Measurements from ENCODE around the gene MMP24OS. TPM values are rescaled to one million over a fixed set of nuclear protein-coding genes. Genes with fewer than 3 reads are reported as not detected.
A peak's percentile ranks its signal among the peaks of the same experiment; 100 is the strongest.

MMP24OS gene
- total RNA-seq, 1 experiment from 2014 or later, result 59.6 TPM

DNA sequence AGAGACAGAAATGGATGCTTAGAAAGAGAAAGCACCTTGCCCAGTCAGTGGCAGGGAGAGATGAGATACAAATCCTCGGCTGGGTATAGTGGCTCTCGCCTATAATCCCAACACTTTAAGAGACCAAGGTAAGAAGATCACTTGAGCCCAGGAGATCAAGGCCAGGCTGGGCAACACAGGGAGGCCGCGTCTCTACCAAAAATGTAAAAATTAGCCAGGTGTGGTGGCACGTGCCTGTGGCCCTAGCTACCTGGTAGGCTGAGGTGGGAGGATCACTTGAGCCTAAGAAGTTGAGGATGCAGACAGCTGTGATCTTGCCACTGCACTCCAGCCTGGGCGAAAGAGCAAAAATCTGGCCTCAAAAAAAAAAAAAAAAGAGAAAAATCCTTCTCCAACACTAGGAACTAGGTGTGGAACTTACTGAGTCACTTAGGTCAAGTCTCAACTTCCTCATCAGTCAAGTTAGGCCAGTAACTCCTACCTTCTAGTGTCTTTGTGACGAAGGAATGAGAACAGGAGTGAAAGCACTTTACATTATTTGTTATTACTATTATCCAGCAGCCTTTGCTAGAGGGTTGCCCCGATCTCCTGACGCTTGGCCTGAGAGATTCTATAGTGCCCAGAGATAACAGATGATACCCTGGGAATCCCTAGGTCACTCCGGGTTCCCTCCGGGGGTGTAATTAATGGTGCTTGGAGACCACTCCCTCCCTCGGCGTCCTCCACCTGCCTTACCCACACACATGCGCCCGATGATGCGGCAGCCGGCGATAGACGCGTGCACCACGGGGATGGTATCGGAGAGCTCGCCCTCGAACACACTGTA is 5.7 kb upstream of the MMP24OS start:
- Histone ChIP-seq H3K9ac (ENCODE audit: low read length) (peak overlapping the region; percentile 98), H3K4me3 (replicated peaks in 1 of 2; ENCODE audit: low read depth in 1 of 2, low read length in 2 of 2) (peak overlapping the region; percentile 96 to 100), H3K79me2 (ENCODE audit: insufficient read depth, low read length) (peaks cover 56% of the 10 kb centered on the region), H3K36me3 (ENCODE audit: control insufficient read depth in 1 of 2, insufficient read depth in 2 of 2, low read length in 2 of 2) (peaks cover 17 to 35% of the 10 kb centered on the region in 2 experiments), H3K4me2 (ENCODE audit: low read length) (peak overlapping the region; percentile 84), H3K9me3 (ENCODE audit: control insufficient read depth in 1 of 2, insufficient read depth in 1 of 2, low read depth in 1 of 2, low read length in 2 of 2) (no peaks in the 10 kb centered on the region), H4K20me1 (ENCODE audit: insufficient read depth) (no peaks in the 10 kb centered on the region), H3K27me3 (ENCODE audit: insufficient read depth, low read length) (no peaks in the 10 kb centered on the region), H3K27ac (ENCODE audit: low read depth, low read length) (peak overlapping the region; percentile 88), H2AFZ (ENCODE audit: low read depth, low read length, poor library complexity, severe bottlenecking) (no peak overlapping the region), H3K4me1 (ENCODE audit: control insufficient read depth in 1 of 2, insufficient read depth in 2 of 2, low read length in 2 of 2) (peaks cover 8 to 33% of the 10 kb centered on the region in 2 experiments; a peak in 3 of 4 replicates), H3K9me2 (ENCODE audit: insufficient read depth) (no peaks in the 10 kb centered on the region)
- POLR2A ChIA-PET, result interaction anchor here (0.9 to 1.7 kb wide), 2 partner anchors 10 to 22 kb away, joined by 3 to 7 read pairs; no protein-coding TSS in a partner anchor
- CTCF ChIA-PET, result interaction anchor here (1.0 to 1.8 kb wide), 7 partner anchors 18 to 411 kb away, joined by 3 to 8 read pairs (median 4); partner anchors contain the start of gene GGT7
- intact Hi-C loops (cut with micrococcal nuclease), result no loop called here
- TF ChIP-seq SIN3A (IDR thresholded peaks at IDR 0.05; ENCODE audit: low read depth) (0 out of 2 replicates have a peak, but pooled peaks have one; percentile 28), ELF1 (IDR thresholded peaks at IDR 0.05; ENCODE audit: borderline replicate concordance, low read depth) (no peak)
- DNase-seq (ENCODE audit: low read depth, low spot score) (no peak), ATAC-seq (peak; percentile 37; the same call in 1 of the 2 replicates)
- BruUV-seq (replicated peaks), result TSS peak; percentile 70
- RAD21 ChIA-PET (ENCODE audit: low non-redundant PET in 1 of 2, low total read pairs in 2 of 2, uncharacterized antibody in 2 of 2, unreplicated experiment in 2 of 2), result interaction anchor here in 1 of 2 experiments (0.9 kb wide), 1 partner anchor 139 kb away, joined by 3 read pairs; no protein-coding TSS in a partner anchor

DNA sequence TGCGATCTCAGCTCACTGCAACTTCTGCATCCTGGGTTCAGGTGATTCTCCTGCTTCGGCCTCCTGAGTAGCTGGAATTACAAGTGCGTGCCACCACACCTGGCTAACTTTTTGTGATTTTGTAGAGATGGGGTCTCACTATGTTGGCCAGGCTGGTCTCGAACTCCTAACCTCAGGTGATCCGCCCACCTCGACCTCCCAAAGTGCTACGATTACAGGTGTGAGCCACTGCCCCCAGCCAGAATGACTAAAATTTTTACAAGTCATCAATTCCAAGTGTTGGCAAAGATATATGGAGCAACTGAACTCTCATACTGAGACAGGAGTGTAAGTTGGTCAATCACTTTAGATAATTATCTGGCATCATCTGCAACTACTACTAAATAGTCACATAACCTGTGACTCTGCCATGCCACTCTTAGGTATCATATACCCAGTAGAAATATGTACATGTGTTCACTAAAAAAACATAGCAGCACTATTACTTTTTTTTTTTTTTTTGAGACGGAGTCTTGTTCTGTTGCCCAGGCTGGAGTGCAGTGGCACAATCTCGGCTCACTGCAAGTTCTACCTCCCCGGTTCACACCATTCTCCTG is 3.7 kb upstream of the MMP24OS start:
- Histone ChIP-seq H3K4me3 (replicated peaks in 1 of 2; ENCODE audit: low read depth in 1 of 2, low read length in 2 of 2) (no peak overlapping the region), H3K9me3 (ENCODE audit: control insufficient read depth in 1 of 2, insufficient read depth in 1 of 2, low read depth in 1 of 2, low read length in 2 of 2) (no peaks in the 10 kb centered on the region)

More for the DNA sequence above, 3.7 kb upstream of the MMP24OS start:
- Histone ChIP-seq H3K27ac (ENCODE audit: low read depth, low read length) (no peak overlapping the region), H3K27me3 (ENCODE audit: insufficient read depth, low read length) (no peaks in the 10 kb centered on the region), H3K36me3 (ENCODE audit: control insufficient read depth in 1 of 2, insufficient read depth in 2 of 2, low read length in 2 of 2) (peaks cover 17 to 42% of the 10 kb centered on the region in 2 experiments), H3K9ac (ENCODE audit: low read length) (no peak overlapping the region), H3K79me2 (ENCODE audit: insufficient read depth, low read length) (peaks cover 65% of the 10 kb centered on the region), H4K20me1 (ENCODE audit: insufficient read depth) (no peaks in the 10 kb centered on the region), H3K4me2 (ENCODE audit: low read length) (no peak overlapping the region), H2AFZ (ENCODE audit: low read depth, low read length, poor library complexity, severe bottlenecking) (no peak overlapping the region), H3K9me2 (ENCODE audit: insufficient read depth) (no peaks in the 10 kb centered on the region), H3K4me1 (ENCODE audit: control insufficient read depth in 1 of 2, insufficient read depth in 2 of 2, low read length in 2 of 2) (peaks cover 13 to 46% of the 10 kb centered on the region in 2 experiments; a peak in 3 of 4 replicates)
- no TSS peak for BruUV-seq (replicated peaks)
- TF ChIP-seq SIN3A (IDR thresholded peaks at IDR 0.05; ENCODE audit: low read depth) (no peak), POLR2A (IDR thresholded peaks at IDR 0.05; ENCODE audit: borderline replicate concordance, extremely low read depth, insufficient read depth, insufficient read length) (no peak), YY1 (IDR thresholded peaks at IDR 0.05; ENCODE audit: extremely low read depth, insufficient replicate concordance, low read depth, low read length) (no peak), EZH2phosphoT487 (IDR thresholded peaks at IDR 0.05; ENCODE audit: borderline replicate concordance) (no peak), RAD21 (IDR thresholded peaks at IDR 0.05; ENCODE audit: low read depth) (no peak), CEBPB (IDR thresholded peaks at IDR 0.05; ENCODE audit: low read depth) (no peak), POLR2AphosphoS5 (IDR thresholded peaks at IDR 0.05; ENCODE audit: low read depth, low read length) (no peak), ELF1 (IDR thresholded peaks at IDR 0.05; ENCODE audit: borderline replicate concordance, low read depth) (no peak), FOSL1 (IDR thresholded peaks at IDR 0.05; ENCODE audit: low read depth) (no peak)
- TF ChIP-seq, protein P1, sequence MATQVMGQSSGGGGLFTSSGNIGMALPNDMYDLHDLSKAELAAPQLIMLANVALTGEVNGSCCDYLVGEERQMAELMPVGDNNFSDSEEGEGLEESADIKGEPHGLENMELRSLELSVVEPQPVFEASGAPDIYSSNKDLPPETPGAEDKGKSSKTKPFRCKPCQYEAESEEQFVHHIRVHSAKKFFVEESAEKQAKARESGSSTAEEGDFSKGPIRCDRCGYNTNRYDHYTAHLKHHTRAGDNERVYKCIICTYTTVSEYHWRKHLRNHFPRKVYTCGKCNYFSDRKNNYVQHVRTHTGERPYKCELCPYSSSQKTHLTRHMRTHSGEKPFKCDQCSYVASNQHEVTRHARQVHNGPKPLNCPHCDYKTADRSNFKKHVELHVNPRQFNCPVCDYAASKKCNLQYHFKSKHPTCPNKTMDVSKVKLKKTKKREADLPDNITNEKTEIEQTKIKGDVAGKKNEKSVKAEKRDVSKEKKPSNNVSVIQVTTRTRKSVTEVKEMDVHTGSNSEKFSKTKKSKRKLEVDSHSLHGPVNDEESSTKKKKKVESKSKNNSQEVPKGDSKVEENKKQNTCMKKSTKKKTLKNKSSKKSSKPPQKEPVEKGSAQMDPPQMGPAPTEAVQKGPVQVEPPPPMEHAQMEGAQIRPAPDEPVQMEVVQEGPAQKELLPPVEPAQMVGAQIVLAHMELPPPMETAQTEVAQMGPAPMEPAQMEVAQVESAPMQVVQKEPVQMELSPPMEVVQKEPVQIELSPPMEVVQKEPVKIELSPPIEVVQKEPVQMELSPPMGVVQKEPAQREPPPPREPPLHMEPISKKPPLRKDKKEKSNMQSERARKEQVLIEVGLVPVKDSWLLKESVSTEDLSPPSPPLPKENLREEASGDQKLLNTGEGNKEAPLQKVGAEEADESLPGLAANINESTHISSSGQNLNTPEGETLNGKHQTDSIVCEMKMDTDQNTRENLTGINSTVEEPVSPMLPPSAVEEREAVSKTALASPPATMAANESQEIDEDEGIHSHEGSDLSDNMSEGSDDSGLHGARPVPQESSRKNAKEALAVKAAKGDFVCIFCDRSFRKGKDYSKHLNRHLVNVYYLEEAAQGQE (IDR thresholded peaks at IDR 0.05; ENCODE audit: low read depth), result no peak
- RAD21 ChIA-PET (ENCODE audit: low non-redundant PET in 1 of 2, low total read pairs in 2 of 2, uncharacterized antibody in 2 of 2, unreplicated experiment in 2 of 2), result no interaction called here
- POLR2A ChIA-PET, result interaction anchor here (1.0 kb wide), 1 partner anchor 36 kb away, joined by 3 read pairs; no protein-coding TSS in a partner anchor
- no peak for DNase-seq (ENCODE audit: low read depth, low spot score)
- intact Hi-C loops (cut with micrococcal nuclease), result no loop called here
- ATAC-seq, result no peak
- CTCF ChIA-PET, result no interaction called here

All from HCT116 (cell line).